Measurements from ENCODE around the gene SERTAD1.
"Not testable (repeated sequence)": the region's sequence is repeated elsewhere in the genome, so short reads cannot be mapped to it uniquely, and the experiment has no call there.

The SERTAD1 gene

DNA sequence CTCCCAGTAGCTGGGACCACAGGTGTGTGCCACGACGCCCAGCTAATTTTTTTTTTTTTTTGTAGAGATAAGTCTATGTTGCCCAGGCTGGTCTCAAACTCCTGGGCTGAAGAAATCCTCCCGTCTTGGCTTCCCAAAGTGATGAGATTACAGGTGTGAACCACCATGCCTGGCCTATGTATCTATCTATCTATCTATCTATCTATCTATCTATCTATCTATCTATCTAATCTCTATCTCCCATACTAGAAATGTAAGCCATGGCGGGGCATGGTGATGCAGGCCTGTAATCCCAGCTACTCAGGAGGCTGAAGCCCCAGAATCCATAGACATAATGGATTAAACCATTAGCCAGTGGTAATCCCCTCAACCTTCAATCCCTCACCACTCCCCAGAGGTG, 24.9 kb upstream of the SERTAD1 start:
- DNase-seq = no peak

DNA sequence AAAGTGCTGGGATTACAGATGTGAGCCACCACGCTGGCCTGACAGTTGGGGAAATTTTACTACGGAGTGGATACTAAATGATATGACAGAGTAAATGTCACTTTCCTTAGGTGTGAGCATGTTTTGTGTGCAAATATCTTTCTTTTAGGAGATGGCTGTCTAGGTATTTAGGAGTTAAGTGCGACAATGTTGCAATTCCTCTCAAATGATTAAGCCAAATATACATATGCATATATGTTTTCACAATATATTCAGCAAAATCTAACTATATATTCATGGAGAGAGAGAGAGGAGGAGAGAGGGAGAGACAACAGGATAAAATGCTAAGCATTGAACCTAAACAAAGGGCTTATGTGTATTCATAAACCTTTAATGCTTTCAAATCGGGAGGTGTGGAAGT, 23.7 kb upstream of the SERTAD1 start:
- DNase-seq = no peak

DNA sequence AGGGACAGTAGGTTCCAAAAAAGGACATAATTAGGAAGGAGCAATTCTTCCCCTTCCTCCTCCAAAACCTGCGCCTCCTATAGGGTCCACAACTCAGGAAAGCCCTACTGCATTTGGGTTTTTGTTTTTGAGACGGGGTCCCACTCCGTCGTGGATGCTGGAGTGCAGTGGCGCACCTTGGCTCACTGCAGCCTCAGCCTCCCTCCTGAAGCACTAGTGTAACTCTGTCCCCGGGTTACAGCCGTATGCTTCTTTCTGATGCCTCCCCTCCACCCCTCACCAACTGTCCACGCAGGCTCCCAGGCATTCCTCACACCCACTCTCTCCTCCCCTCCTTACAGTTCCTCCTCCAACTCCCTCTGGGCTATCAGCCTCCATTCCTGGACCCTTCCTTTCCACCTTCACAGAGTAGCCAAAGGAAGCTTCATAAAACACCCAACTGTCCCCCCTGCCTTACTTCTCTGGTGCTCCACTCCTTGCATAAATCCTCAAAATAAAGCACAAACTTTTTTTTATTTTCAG, 20.5 kb upstream of the SERTAD1 start:
- no peak for DNase-seq

- DNase-seq = no peak
These were observed 20.0 kb upstream of the SERTAD1 start for GRCh38 chr19:40445780-40446262.

- no peak for DNase-seq
These were observed 19.1 kb upstream of the SERTAD1 start for GRCh38 chr19:40444825-40445312.

- peak; percentile 96 for DNase-seq
These were observed 18.4 kb upstream of the SERTAD1 start, which contains the start of gene SERTAD3 for GRCh38 chr19:40444000-40444824. TSS of gene SERTAD3 (minus strand) at chr19:40444335. CDS start at chr19:40442080, 2,255 bp downstream.

- DNase-seq = peak; percentile 100
These were observed 17.6 kb upstream of the SERTAD1 start for GRCh38 chr19:40443131-40443999.

- no peak for DNase-seq
These were observed 16.7 kb upstream of the SERTAD1 start for GRCh38 chr19:40442328-40443130.

GRCh38 chr19:40441719-40442253, 16.0 kb upstream of the SERTAD1 start:
- DNase-seq = no peak

GRCh38 chr19:40438284-40438683, 12.5 kb upstream of the SERTAD1 start:
- no peak for DNase-seq

DNA sequence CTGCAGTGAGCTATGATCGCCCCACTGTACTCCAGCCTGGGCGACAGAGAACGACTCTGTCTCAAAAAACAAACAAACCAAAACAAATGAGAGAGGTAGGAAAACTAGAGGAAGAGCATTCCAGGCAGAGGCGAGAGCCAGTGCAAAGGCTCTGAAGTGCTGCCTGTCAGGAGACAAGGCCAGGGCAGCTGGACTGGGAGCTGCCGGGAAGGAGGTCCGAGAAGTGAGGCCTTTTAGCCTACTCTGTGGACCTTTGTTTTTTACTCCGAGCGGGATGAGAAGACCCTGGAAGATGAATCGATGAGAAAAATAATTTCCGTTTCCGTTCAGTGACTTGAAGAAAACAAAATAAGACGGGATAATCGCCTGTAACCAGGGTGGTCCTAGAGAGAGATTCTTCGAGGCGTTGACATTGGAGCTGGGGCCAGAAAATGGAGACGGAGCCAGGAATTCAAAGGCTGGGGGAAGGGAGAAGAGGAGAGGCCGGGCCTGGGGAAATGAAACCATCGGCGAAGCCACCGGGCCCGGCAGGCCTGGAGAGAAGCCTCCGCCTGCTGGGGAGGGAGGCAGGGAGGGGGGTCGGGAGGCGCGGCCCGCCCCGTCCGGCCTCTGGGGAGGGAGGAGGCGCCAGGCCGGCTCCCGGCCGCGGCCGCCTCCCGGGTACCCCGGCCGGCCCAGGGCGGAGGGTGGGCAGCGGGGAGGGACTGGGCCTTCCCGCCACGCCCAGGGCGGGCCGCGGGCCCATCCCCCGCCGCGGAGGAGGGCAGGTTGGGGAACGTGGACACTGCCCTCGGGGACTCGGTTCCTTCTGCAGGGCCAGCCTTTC, 7.8 kb upstream of the SERTAD1 start:
- peak; percentile 57 for DNase-seq

- not testable (repeated sequence) for DNase-seq
These were observed 7.0 kb upstream of the SERTAD1 start for GRCh38 chr19:40432760-40433159.

DNA sequence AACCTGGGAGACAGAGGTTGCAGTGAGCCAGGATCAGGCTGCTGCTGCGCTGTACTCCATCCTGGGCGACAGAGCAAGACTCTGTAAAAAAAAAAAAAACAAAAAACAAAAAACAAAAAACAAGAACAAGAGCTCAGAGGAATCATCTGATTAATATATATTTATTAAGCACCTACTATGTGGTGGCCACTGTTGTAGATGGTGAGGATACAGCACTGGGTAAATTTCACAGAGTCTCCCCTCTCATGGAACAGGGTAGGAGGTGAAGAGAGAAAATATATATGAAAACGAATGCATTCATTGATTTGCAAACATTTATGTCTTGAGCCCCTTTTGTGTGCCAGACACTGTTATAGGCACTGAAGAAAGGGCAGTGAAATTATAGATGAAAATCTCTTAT, 5.9 kb upstream of the SERTAD1 start:
- DNase-seq = no peak

DNA sequence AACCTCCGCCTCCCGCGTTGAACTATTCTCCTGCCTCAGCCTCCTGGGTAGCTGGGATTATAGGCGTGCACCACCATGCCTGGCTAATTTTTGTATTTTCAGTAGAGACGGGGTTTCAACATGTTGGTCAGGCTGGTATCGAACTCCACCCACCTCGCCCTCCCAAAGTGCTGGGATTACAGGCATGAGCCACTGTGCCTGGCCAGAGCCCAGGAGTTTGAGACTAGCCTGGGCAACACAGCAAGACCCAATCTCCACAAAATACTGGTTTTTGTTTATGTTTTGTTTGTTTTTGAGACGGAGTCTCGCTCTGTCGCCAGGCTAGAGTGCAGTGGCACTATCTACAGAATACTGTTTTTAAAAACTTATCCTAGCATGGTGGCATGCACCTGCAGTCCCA, 4.5 kb upstream of the SERTAD1 start:
- DNase-seq = not testable (repeated sequence)

DNA sequence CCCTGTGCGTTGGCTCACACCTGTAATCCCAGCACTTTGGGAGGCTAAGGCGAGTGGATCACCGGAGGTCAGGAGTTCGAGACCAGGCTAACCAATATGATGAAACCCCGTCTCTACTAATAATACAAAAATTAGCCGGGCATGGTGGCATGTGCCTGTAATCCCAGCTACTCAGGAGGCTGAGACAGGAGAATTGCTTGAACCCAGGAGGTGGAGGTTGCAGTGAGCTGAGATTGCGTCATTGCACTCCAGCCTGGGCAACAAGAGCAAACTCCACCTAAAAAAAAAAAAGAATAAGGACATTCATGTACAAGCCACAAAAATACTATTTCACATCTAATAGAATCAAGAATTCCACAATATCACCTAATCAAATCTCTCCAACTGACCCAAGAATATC, 2.4 kb upstream of the SERTAD1 start:
- DNase-seq = not testable (repeated sequence)

DNA sequence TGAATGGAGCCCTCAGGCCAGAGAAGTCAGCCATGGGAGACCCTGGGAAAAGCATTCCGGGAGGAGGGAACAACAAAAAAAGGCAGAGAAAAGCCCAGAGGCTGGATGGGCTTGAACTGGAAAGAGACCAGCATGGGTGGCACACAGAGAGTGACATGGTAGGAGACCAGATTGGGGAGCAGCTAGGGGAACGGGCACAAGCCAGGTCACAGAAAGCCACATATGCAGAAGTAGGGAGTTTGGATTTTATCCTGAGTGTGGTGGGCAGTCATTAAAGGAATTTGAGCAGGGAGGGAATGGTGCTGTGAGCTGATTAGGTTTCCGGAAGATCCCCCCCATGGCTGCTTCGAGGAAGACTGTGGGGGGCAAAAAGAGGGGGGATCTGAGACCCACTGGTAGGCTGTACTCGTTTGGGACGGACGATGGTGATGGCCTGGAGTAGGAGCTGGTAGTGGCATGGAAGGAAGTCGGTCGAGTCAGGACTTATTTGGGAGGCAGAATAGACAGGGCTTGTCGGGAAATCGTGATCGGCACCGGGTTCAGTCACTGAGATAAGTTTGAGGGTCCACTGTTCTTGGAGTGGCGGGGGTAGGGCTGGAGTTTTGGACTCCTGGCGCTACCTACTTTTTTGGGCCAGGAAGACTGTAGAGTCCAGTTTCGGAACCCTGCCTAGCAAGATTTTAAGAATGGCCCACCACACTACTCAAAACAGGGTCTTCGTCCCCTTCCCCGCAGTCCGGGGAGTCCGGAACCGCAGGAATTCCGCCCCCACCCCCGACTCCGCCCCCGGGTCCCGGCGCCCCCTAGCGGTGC, 949 bp downstream of the SERTAD1 start:
- no peak for DNase-seq

DNA sequence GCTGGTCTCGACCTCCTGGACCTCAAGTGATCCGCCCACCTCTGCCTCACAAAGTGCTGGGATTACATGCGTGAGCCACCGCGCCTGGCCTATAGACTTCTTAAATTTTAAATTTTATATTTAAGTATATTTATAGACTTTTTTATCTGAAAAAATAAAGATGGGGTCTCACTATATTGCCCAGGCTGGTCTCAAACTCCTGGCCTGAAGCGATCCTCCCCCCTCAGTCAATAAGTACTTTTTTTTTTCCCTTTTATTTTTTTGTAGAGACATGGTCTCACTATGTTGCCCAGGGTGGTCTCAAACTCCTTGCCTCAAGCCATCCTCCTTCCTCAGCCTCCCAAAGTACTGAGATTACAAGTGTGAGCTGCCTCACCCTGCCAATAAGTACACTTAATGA, 1.9 kb downstream of the SERTAD1 start:
- DNase-seq = no peak

DNA sequence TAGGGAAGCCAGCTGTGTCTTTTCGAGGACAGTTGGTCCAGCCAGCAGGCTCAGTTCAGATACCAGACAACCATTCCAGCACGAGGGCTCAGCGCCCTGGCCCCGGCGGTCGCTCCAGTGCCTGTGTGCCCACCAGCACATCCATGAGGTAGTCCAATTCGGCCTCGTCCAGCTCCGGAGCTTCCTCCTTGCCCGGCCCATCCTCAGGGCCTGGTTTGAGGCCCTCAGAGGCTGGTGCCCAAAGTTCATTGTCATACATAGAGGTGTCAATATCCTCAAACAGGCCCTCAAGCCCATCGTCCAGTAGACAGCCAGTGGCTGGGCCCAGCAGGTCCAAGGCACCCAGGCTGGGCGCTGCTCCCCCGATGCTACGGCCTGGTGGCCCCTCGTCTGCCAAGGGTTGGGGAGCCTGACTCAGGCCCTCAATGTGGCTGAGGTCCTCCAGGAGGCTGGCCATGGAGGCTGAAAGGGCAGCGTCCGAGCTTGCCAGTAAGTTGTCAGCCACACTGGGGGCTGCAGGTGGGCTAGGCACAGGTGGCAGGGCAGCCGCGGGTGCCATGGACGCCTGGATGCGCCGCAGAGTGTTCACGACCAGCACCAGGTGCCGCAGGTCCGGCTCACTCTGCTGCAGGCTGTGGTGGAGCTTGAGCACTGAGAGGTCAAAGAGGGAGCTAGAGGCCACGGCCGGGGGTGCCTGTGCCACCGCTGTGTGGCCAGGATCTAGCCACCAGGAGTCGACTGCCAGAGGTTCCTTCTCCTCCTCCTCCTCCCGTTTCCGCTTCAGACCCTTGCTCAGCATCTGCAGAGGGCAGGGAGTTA, 2.8 kb downstream of the SERTAD1 start:
- no peak for DNase-seq

DNA sequence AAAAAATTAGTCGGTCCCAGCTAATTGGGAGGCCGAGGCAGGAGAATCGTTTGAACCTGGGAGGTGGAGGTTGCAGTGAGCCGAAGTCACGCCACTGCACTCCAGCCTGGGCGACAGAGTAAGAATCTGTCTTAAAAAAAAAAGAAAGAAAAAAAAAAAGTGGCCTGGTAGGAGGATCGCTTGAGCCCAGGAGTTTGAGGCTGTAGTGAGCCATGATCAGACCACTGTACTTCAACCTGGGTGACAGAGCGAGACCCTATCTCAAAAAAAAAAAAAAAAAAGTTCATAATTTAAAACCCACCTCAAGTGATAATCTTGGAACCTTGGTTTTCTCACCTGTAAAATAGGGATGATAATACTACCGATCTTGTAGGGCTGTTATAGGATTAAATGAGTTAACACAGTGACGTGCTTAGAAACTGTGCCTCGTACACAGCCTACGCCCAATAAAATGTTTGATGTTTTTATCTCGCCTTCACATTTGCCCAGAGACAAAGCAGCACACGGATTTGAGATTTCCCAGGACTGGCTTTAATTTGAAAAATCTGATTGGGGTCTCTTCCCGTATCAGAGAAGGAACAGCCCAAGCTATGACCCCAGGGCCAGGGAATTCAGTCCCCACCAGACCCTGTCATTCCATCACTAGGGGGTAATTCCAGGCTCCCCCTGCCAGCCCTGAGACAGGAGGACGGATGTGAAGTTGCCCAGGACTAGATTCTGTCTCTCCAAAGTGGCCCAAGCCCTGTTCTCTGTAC, 3.6 kb downstream of the SERTAD1 start:
- DNase-seq = no peak
